Testis (tissue), 3 donors: Measurements from ENCODE around the gene ODR4. TPM values are rescaled to one million over a fixed set of nuclear protein-coding genes. Genes with fewer than 3 reads are reported as not detected.

ENCODE experiments used
- DNase-seq: peaks from one replicate; pipeline ENCODE4 v3.0.0-alpha.2; 2019
- H3K27ac ChIP-seq, 2 donors: fragments of 200-600 bp; sonication (generic); one replicate each; pipeline ENCODE4 v1.5.1; 2019
- H3K27me3 ChIP-seq: fragments of 200-600 bp; sonication (generic); one replicate; pipeline ENCODE4 v1.5.1; 2019
- H3K36me3 ChIP-seq: fragments of 200-600 bp; sonication (generic); one replicate; pipeline ENCODE4 v1.5.1; 2017; ENCODE audit warnings: low read depth; ENCODE audit errors: missing control alignments
- H3K4me1 ChIP-seq: fragments of 200-600 bp; sonication (generic); one replicate; pipeline ENCODE4 v1.5.1; 2019
- H3K4me3 ChIP-seq, 2 donors: fragments of 200-600 bp; sonication (generic); one replicate each; pipeline ENCODE4 v1.5.1; 2017 to 2019
- H3K9me3 ChIP-seq: fragments of 200-600 bp; sonication (generic); one replicate; pipeline ENCODE4 v1.5.1; 2017
- POLR2A ChIP-seq: fragments of 450-650 bp; IDR thresholded peaks from one replicate; pipeline ENCODE4 v1.6.1; 2017; ENCODE audit warnings: antibody characterized with exemption, mild to moderate bottlenecking, moderate library complexity
- WGBS, 2 donors: methylation state at CpG; one replicate each; pipeline ENCODE4 v1.1.5; 2018; 5-methylcytosine and 5-hydroxymethylcytosine counted together
- intact Hi-C: fragments of 100-400 bp; cut with DNase I; formaldehyde crosslinking; loops from one replicate; pipeline ENCODE4 v1.15.1; 2023; ENCODE audit warnings: low total_unique reads
- polyA plus RNA-seq: library from polyadenylated mRNA; stranded (reverse); fragments of 350-450 nt; fragmentation: Illumina TruSeq; extraction: RNeasy Lipid Tissue Mini Kit (QIAGEN cat#74804); gene quantifications from one replicate; pipeline ENCODE4 v1.2.3, GENCODE V29; 2014; ENCODE audit warnings: low read depth, low replicate concordance; ENCODE audit not compliant: insufficient read depth
- total RNA-seq, 2 donors: library from RNA; depleted of rRNA; stranded (reverse); fragments of >200 nt; gene quantifications; one replicate each; pipeline ENCODE4 v1.2.3, GENCODE V29; 2016
- TF ChIP-seq, protein P1 (sequence below), 3 experiments: fragments of 450-650 bp in 2 of 3; fragments of 200-600 bp in 1 of 3; sonication (generic) in 1 of 3; IDR thresholded peaks; one replicate each; pipeline ENCODE4 v1.5.1; 2016 to 2019; ENCODE audit warnings: antibody characterized with exemption in 3 of 3, mild to moderate bottlenecking in 2 of 3, moderate library complexity in 1 of 3

The ODR4 gene
- total and polyA plus RNA-seq, 3 donors from 2014 or later, result 11.8 to 31.3 (median 23.0) TPM

- TF ChIP-seq, protein P1, sequence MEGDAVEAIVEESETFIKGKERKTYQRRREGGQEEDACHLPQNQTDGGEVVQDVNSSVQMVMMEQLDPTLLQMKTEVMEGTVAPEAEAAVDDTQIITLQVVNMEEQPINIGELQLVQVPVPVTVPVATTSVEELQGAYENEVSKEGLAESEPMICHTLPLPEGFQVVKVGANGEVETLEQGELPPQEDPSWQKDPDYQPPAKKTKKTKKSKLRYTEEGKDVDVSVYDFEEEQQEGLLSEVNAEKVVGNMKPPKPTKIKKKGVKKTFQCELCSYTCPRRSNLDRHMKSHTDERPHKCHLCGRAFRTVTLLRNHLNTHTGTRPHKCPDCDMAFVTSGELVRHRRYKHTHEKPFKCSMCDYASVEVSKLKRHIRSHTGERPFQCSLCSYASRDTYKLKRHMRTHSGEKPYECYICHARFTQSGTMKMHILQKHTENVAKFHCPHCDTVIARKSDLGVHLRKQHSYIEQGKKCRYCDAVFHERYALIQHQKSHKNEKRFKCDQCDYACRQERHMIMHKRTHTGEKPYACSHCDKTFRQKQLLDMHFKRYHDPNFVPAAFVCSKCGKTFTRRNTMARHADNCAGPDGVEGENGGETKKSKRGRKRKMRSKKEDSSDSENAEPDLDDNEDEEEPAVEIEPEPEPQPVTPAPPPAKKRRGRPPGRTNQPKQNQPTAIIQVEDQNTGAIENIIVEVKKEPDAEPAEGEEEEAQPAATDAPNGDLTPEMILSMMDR (IDR thresholded peaks at IDR 0.05), result no peak
- TF ChIP-seq POLR2A, result no peak
- DNase-seq, result no peak
- no peaks in the 10 kb centered on the region for H3K9me3 ChIP-seq
- peak overlapping the region in 1 of 2 donors; percentile 27 for H3K27ac ChIP-seq
- 29 to 36% methylated on average over 1 of the region's 1 CpG for WGBS, 2 donors
- H3K27me3 ChIP-seq, result no peaks in the 10 kb centered on the region
- intact Hi-C loops, result no loop called here
- H3K4me3 ChIP-seq, result no peak overlapping the region
- no peaks in the 10 kb centered on the region for H3K4me1 ChIP-seq
- H3K36me3 ChIP-seq, result no peaks in the 10 kb centered on the region
Measured at GRCh38 chr1:186420923-186421322, 45.3 kb downstream of the ODR4 start.

- no peak for TF ChIP-seq POLR2A
- TF ChIP-seq, protein P1 (IDR thresholded peaks at IDR 0.05), result no peak
- Histone ChIP-seq H3K27ac (peak overlapping the region in 1 of 2 donors; percentile 27), H3K27me3 (no peaks in the 10 kb centered on the region), H3K4me1 (no peaks in the 10 kb centered on the region), H3K4me3 (no peak overlapping the region), H3K9me3 (no peaks in the 10 kb centered on the region), H3K36me3 (no peaks in the 10 kb centered on the region)
- WGBS, 2 donors, result 72 to 82% methylated on average over 6 of the region's 6 CpGs
- DNase-seq, result no peak
- intact Hi-C loops, result no loop called here
Measured at GRCh38 chr1:186421446-186421845, 45.8 kb downstream of the ODR4 start.

GRCh38 chr1:186424539-186424938, 48.9 kb downstream of the ODR4 start:
- Histone ChIP-seq H3K27me3 (no peaks in the 10 kb centered on the region), H3K9me3 (no peaks in the 10 kb centered on the region), H3K4me1 (no peaks in the 10 kb centered on the region), H3K4me3 (no peak overlapping the region), H3K27ac (no peak overlapping the region), H3K36me3 (no peaks in the 10 kb centered on the region)
- WGBS, 2 donors, result 41 to 59% methylated on average over 2 of the region's 2 CpGs
- DNase-seq, result peak; percentile 77
- intact Hi-C loops, result no loop called here
- TF ChIP-seq POLR2A, result no peak
- TF ChIP-seq, protein P1 (IDR thresholded peaks at IDR 0.05), result no peak

DNA sequence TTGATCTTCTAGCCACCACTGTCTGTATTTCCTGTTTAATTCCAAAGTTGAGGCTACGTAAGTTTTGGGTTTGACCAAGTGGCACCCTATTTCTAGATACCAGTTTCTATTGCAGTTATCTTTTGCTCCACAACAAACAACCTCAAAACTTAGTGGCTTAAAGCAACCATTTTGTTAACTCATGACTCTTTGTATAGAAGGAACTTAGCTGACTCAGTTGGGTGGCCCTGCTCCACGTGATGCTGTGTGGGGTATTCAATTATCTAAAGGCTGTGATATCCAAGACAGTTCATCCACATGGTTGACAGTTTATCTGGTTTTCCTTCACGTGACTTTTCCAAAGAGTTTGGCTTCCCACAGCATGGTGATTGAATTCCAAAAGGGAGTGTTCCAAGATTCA, 50.5 kb downstream of the ODR4 start:
- WGBS, 2 donors, result 87 to 92% methylated on average over 3 of the region's 3 CpGs
- intact Hi-C loops, result no loop called here
- Histone ChIP-seq H3K4me3 (no peak overlapping the region), H3K27ac (no peak overlapping the region), H3K9me3 (no peaks in the 10 kb centered on the region), H3K27me3 (no peaks in the 10 kb centered on the region), H3K4me1 (no peaks in the 10 kb centered on the region), H3K36me3 (no peaks in the 10 kb centered on the region)
- DNase-seq, result no peak
- TF ChIP-seq, protein P1 (IDR thresholded peaks at IDR 0.05), result no peak
- no peak for TF ChIP-seq POLR2A

DNA sequence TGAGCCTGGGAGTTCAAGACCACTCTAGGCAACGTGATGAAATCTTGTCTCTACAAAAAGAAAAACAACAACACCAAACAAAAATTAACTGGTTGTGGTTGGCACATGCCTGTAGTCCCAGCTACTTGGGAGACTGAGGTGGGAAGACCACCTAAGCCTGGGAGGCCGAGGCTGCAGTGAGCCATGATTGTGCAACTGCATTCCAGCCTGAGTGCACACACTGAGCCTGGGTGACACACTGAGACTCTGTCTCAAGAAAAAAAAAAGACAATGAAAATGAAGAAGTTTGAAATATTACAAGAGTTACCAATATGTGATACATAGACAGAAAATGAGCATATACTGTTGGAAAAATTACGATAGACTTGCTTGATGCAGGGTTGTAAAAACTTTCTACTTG, 53.4 kb downstream of the ODR4 start:
- WGBS, 2 donors, result 91 to 92% methylated on average over 3 of the region's 3 CpGs
- Histone ChIP-seq H3K36me3 (no peaks in the 10 kb centered on the region), H3K4me1 (no peaks in the 10 kb centered on the region), H3K4me3 (no peak overlapping the region), H3K9me3 (no peaks in the 10 kb centered on the region), H3K27ac (no peak overlapping the region), H3K27me3 (no peaks in the 10 kb centered on the region)
- intact Hi-C loops, result no loop called here
- TF ChIP-seq, protein P1 (IDR thresholded peaks at IDR 0.05), result no peak
- no peak for TF ChIP-seq POLR2A
- DNase-seq, result no peak
